Adrenal gland (tissue), 12 donors: Measurements from ENCODE around the gene MBD4. TPM values are rescaled to one million over a fixed set of nuclear protein-coding genes. Genes with fewer than 3 reads are reported as not detected.
A peak's percentile ranks its signal among the peaks of the same experiment; 100 is the strongest.

Experiments
- DNase-seq, 7 donors: peaks; one replicate each; pipeline ENCODE4 v3.0.0-alpha.2; 2019 to 2020
- H3K27ac ChIP-seq, 5 donors: fragments of 200-600 bp; sonication (generic) in 4 of 5; 1 replicate in 3 of 5; 2 replicates in 2 of 5; pipeline versions ENCODE4 v1.5.1 to v1.8.0; 2016 to 2020; ENCODE audit warnings: mild to moderate bottlenecking in 1 of 5
- H3K27me3 ChIP-seq: fragments of 200-600 bp; 2 replicates; pipeline ENCODE4 v1.8.0; 2021
- H3K36me3 ChIP-seq, 2 donors: fragments of 200-600 bp; replicated peaks in 1 of 2; 1 replicate in 1 of 2; 2 replicates in 1 of 2; pipeline versions ENCODE4 v1.5.1 to v1.8.0; 2018 to 2022
- H3K4me1 ChIP-seq, 2 donors: fragments of 200-600 bp; replicated peaks in 1 of 2; 1 replicate in 1 of 2; 2 replicates in 1 of 2; pipeline versions ENCODE4 v1.5.1 to v1.8.0; 2018 to 2021
- H3K4me3 ChIP-seq, 4 donors: fragments of 200-600 bp; sonication (generic) in 3 of 4; one replicate each; pipeline ENCODE4 v1.5.1; 2016 to 2018
- H3K9me3 ChIP-seq, 3 donors: fragments of 200-600 bp; sonication (generic) in 1 of 3; replicated peaks in 1 of 3; 1 replicate in 2 of 3; 2 replicates in 1 of 3; pipeline versions ENCODE4 v1.5.1 to v1.8.0; 2016 to 2021
- POLR2A ChIP-seq, 2 donors: fragments of 450-650 bp; IDR thresholded peaks; one replicate each; pipeline ENCODE4 v1.6.1; 2017; ENCODE audit warnings: antibody characterized with exemption in 2 of 2, mild to moderate bottlenecking in 2 of 2, moderate library complexity in 1 of 2
- WGBS, 4 donors: extraction: QIAGEN DNeasy Blood & Tissue Kit in 2 of 4; methylation state at CpG; one replicate each; pipeline versions ENCODE4 v1.1.5 to v1.1.7; 2013 to 2017; 5-methylcytosine and 5-hydroxymethylcytosine counted together
- intact Hi-C, 2 donors: fragments of 100-400 bp; cut with DNase I; formaldehyde crosslinking; loops; one replicate each; pipeline versions ENCODE4 v1.14.1 to v1.15.0; 2022 to 2023
- polyA plus RNA-seq, 3 donors: library from polyadenylated mRNA; stranded (reverse); fragments of 200-250 nt in 2 of 3; fragments of 350-450 nt in 1 of 3; fragmentation: Illumina TruSeq in 1 of 3; extraction: RNeasy Lipid Tissue Mini Kit (QIAGEN cat#74804) in 1 of 3; gene quantifications; one replicate each; pipeline ENCODE4 v1.2.3, GENCODE V29; 2013 to 2014
- total RNA-seq, 9 donors: library from RNA; depleted of rRNA in 4 of 9; stranded (reverse); fragments of >200 nt in 4 of 9; fragments of 120-200 nt in 1 of 9; fragmentation: NEBNext Ultra II Directional in 1 of 9; extraction: Animal tissue kit (Norgen Biotek cat#: 25700) in 1 of 9; gene quantifications; one replicate each; pipeline versions ENCODE4 v1.1.0 to v1.2.4, GENCODE V29; 2013 to 2023
- TF ChIP-seq, protein P1 (sequence below), 6 experiments: fragments of 450-650 bp in 4 of 6; fragments of 200-600 bp in 2 of 6; sonication (generic) in 1 of 6; IDR thresholded peaks; 1 replicate in 5 of 6; 2 replicates in 1 of 6; pipeline versions ENCODE4 v1.5.1 to v1.8.0; 2016 to 2021; ENCODE audit warnings: antibody characterized with exemption in 6 of 6, mild to moderate bottlenecking in 2 of 6, moderate library complexity in 1 of 6
- donor health status: healthy with polysubstance abuse.
- donor health status: Bipolar disorder and iron deficiency.
- donor health status: DM: yes; HTN: yes; CAD: no.
- donor health status: DM: no; HTN: no; CAD: no.
- donor health status: DM: no; HTN: no; CAD: no.
- donor health status: DM: yes; HTN: yes; CAD: no.

MBD4 gene
- total and polyA plus RNA-seq, 12 donors: 9.9 to 32.3 (median 25.4) TPM

DNA sequence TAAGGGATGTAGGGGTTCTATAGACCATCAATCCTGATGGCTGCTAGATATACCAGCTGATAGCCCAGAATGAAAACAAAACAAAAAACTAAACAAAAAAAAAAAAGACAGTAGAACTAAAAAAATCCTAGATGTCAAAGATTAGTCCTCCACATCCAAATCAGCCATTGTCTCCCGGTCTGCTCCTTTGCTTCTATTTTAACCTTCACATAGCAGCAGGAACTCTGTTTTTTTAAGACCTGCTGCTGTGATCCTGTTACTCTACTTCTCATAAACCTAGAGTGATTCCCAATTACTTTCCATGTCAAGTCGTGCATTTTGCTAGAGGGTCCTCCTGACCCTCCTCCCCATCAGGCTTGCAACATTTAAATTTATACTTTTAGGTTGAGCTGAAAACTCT, 2.7 kb upstream of the MBD4 start:
- H3K4me3 ChIP-seq: no peak overlapping the region
- peaks cover 0 to 4% of the 10 kb centered on the region in 2 donors for H3K36me3 ChIP-seq
- TF ChIP-seq POLR2A (IDR thresholded peaks at IDR 0.05): no peak
- TF ChIP-seq, protein P1, sequence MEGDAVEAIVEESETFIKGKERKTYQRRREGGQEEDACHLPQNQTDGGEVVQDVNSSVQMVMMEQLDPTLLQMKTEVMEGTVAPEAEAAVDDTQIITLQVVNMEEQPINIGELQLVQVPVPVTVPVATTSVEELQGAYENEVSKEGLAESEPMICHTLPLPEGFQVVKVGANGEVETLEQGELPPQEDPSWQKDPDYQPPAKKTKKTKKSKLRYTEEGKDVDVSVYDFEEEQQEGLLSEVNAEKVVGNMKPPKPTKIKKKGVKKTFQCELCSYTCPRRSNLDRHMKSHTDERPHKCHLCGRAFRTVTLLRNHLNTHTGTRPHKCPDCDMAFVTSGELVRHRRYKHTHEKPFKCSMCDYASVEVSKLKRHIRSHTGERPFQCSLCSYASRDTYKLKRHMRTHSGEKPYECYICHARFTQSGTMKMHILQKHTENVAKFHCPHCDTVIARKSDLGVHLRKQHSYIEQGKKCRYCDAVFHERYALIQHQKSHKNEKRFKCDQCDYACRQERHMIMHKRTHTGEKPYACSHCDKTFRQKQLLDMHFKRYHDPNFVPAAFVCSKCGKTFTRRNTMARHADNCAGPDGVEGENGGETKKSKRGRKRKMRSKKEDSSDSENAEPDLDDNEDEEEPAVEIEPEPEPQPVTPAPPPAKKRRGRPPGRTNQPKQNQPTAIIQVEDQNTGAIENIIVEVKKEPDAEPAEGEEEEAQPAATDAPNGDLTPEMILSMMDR (IDR thresholded peaks at IDR 0.05): no peak
- intact Hi-C loops: no loop called here
- peak overlapping the region in 1 of 5 donors; percentile 94 for H3K27ac ChIP-seq
- no peaks in the 10 kb centered on the region for H3K9me3 ChIP-seq
- DNase-seq: no peak
- 62 to 67% (median 64%) methylated on average over 2 of the region's 2 CpGs for WGBS, 4 donors
- no peaks in the 10 kb centered on the region for H3K27me3 ChIP-seq
- peaks cover 10 to 62% of the 10 kb centered on the region in 2 donors for H3K4me1 ChIP-seq

DNA sequence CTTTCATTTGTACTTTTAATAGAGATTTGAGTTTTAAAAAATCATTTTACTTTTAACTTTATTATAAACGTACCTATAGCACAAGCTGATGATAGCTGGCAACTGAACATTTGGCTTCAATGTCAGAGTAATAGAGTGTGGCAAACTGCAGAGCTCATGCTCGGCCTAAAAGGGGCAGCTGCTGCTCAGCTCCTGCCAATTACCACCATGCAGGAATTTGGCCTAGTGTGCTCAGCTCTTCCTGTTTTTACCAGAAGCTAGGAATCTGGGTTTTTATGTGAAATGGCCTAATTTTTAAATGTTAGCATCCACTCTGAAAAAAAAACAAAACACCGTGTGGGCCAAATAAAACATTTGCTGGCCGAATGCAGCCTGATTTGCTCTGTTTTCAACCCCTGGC, 2.0 kb upstream of the MBD4 start:
- Histone ChIP-seq H3K4me3 (peak overlapping the region in 1 of 4 donors; percentile 68), H3K4me1 (peaks cover 10 to 63% of the 10 kb centered on the region in 2 donors), H3K9me3 (no peaks in the 10 kb centered on the region), H3K27ac (peak overlapping the region in 3 of 5 donors; percentile 87 to 99 (median 94)), H3K36me3 (peaks cover 0 to 11% of the 10 kb centered on the region in 2 donors), H3K27me3 (no peaks in the 10 kb centered on the region)
- peak in 1 of 7 donors; percentile 33 for DNase-seq
- no peak for TF ChIP-seq POLR2A (IDR thresholded peaks at IDR 0.05)
- intact Hi-C loops: no loop called here
- WGBS, 4 donors: 26 to 39% (median 33%) methylated on average over 4 of the region's 4 CpGs

DNA sequence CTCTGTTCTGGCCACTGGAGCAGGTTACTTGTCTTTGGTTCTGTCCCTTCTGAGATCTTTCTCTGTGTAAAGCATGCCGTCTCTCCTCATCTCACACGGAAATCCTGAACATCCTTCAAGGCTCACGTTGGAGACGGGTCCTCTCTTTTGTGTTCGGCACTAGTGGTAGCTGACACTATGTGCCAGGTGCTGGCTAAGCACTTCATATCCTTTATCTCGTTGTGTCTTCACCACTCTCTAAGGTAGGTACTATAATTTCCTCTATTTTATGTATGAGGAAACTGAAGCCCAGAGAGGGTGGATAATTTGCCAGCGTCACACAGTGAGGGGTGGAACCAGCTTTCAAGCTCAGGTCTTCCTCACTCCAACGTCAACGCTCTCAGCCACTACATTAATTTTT, 1.5 kb upstream of the MBD4 start:
- no peak for DNase-seq
- Histone ChIP-seq H3K4me1 (peaks cover 10 to 68% of the 10 kb centered on the region in 2 donors), H3K27me3 (no peaks in the 10 kb centered on the region), H3K4me3 (peak overlapping the region in 1 of 4 donors; percentile 68), H3K9me3 (no peaks in the 10 kb centered on the region), H3K27ac (peak overlapping the region in 4 of 5 donors; percentile 61 to 99 (median 90)), H3K36me3 (peaks cover 0 to 17% of the 10 kb centered on the region in 2 donors)
- TF ChIP-seq, protein P1 (IDR thresholded peaks at IDR 0.05): no peak
- no peak for TF ChIP-seq POLR2A (IDR thresholded peaks at IDR 0.05)
- intact Hi-C loops: no loop called here
- WGBS, 4 donors: 42 to 57% (median 47%) methylated on average over 9 of the region's 9 CpGs

DNA sequence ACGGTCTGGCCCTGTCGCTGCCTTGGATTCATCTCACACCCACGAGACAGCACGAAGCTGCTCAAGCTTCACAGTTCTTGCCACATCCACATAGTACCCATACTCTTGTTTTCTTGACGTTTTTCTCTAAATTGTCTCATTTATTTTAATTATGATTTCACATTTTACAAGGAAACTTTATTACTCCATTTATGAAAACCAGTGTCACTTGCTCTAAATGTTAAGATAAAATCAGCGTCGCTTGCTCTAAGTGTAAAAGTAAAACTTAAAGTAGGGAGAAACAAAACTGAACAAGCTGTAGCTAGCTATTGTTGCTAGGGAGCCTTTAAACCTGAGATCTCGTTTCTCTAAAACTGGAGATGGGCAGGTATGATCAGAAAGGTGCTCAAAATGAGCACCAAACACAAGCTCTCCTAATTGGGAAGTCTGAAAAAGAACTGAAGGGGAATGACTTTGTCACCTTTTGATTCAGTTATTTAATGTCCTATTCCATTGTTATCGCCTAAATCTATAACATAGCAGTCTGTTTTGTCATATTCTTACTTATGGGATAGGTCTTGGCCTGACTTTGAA, 956 bp upstream of the MBD4 start:
- no peak for DNase-seq
- 6 to 7% (median 7%) methylated on average over 9 of the region's 9 CpGs for WGBS, 4 donors
- Histone ChIP-seq H3K9me3 (no peaks in the 10 kb centered on the region), H3K4me1 (peaks cover 10 to 73% of the 10 kb centered on the region in 2 donors), H3K36me3 (peaks cover 0 to 22% of the 10 kb centered on the region in 2 donors), H3K27ac (peak overlapping the region; percentile 61 to 99 (median 91)), H3K4me3 (peak overlapping the region in 3 of 4 donors; percentile 16 to 91 (median 68)), H3K27me3 (no peaks in the 10 kb centered on the region)
- TF ChIP-seq POLR2A (IDR thresholded peaks at IDR 0.05): no peak
- TF ChIP-seq, protein P1 (IDR thresholded peaks at IDR 0.05): no peak
- intact Hi-C loops: no loop called here
